Smooth muscle cell (in vitro differentiated cells): ENCODE data around the gene PRKCH. TPM values are rescaled to one million over a fixed set of nuclear protein-coding genes. Genes with fewer than 3 reads are reported as not detected.

Experiments
- DNase-seq: peaks from one replicate; lab custom pipeline; 2025; ENCODE audit not compliant: unreplicated experiment; lab: John Stamatoyannopoulos, UW
- H2AFZ ChIP-seq: fragments of 200-600 bp; sonication (generic); 2 replicates; pipeline ENCODE4 v1.6.0; 2016; ENCODE audit warnings: antibody characterized with exemption, low read depth, mild to moderate bottlenecking
- H3F3A ChIP-seq: fragments of 200-600 bp; sonication (generic); 2 replicates; pipeline ENCODE4 v1.6.0; 2017; ENCODE audit warnings: antibody characterized with exemption, low read depth
- H3K27ac ChIP-seq: fragments of 200-600 bp; sonication (generic); 2 replicates; pipeline ENCODE4 v1.5.1; 2016; ENCODE audit warnings: low read depth, mild to moderate bottlenecking
- H3K27me3 ChIP-seq: fragments of 200-600 bp; sonication (generic); 2 replicates; pipeline ENCODE4 v1.6.1; 2016; ENCODE audit warnings: low read depth, mild to moderate bottlenecking
- H3K36me3 ChIP-seq: fragments of 200-600 bp; sonication (generic); 2 replicates; pipeline ENCODE4 v1.5.1; 2016; ENCODE audit warnings: low read depth
- H3K4me1 ChIP-seq: fragments of 200-600 bp; sonication (generic); 2 replicates; pipeline ENCODE4 v1.5.1; 2016; ENCODE audit warnings: low read depth
- H3K4me2 ChIP-seq: fragments of 200-600 bp; sonication (generic); 2 replicates; pipeline ENCODE4 v1.6.0; 2016; ENCODE audit warnings: mild to moderate bottlenecking
- H3K4me3 ChIP-seq: fragments of 200-600 bp; sonication (generic); 2 replicates; pipeline ENCODE4 v1.5.1; 2016; ENCODE audit warnings: mild to moderate bottlenecking
- H3K79me2 ChIP-seq: fragments of 200-600 bp; sonication (generic); 2 replicates; pipeline ENCODE4 v1.6.0; 2016; ENCODE audit warnings: low read depth, mild to moderate bottlenecking
- H3K9ac ChIP-seq: fragments of 200-600 bp; sonication (generic); 2 replicates; pipeline ENCODE4 v1.6.0; 2016; ENCODE audit warnings: low read depth
- H3K9me3 ChIP-seq: fragments of 200-600 bp; sonication (generic); replicated peaks from 2 replicates; pipeline ENCODE4 v1.5.1; 2016; ENCODE audit warnings: low read depth
- H4K20me1 ChIP-seq: fragments of 200-600 bp; sonication (generic); 2 replicates; pipeline ENCODE4 v1.6.0; 2016; ENCODE audit warnings: low read depth
- WGBS: methylation state at CpG from one replicate; pipeline ENCODE4 v1.1.7; 2016; ENCODE audit warnings: low lambda C conversion rate; 5-methylcytosine and 5-hydroxymethylcytosine counted together
- polyA plus RNA-seq: library from polyadenylated mRNA; unstranded; fragments of >200 nt; fragmentation: Nextera tagmentation; extraction: Ambion mirVana; gene quantifications from 2 replicates; pipeline ENCODE4 v1.2.1, GENCODE V29; 2016
- total RNA-seq: library from RNA; depleted of rRNA; stranded (reverse); fragments of >200 nt; gene quantifications from 2 replicates; pipeline ENCODE4 v1.2.3, GENCODE V29; 2014
- TF ChIP-seq, protein P1 (sequence below): fragments of 200-600 bp; sonication (generic); IDR thresholded peaks from 2 replicates; pipeline ENCODE4 v1.5.1; 2017; ENCODE audit warnings: borderline replicate concordance, mild to moderate bottlenecking, antibody characterized with exemption; ENCODE audit not compliant: insufficient read depth, poor library complexity, severe bottlenecking

Gene PRKCH
- total and polyA plus RNA-seq, 2 experiments from 2014 or later = 1.5 to 7.6 TPM

DNA sequence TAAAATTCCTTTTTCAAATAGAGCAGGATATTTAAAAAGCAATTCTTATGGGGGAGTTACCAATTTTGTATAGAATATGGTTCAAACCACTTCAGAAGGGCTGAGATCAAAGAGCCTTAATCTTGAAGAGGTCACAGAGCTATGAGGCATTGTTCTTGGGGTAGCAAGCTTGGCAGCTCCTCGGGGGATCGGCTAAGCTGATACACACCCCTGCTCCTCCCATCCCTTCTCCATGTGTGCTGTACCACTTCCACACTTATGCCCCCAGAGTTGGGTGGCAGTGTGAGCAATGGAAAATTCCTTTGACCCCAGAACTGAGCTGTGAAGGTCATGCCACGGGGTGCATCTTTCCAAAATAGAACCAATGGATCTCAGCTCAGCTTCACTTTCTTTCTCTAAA is 25.2 kb upstream of the PRKCH start:
- H3F3A ChIP-seq = no peaks in the 10 kb centered on the region
- no peak overlapping the region for H3K27ac ChIP-seq
- no peaks in the 10 kb centered on the region for H3K27me3 ChIP-seq
- no peak overlapping the region for H3K9ac ChIP-seq
- no peak for DNase-seq
- 76% methylated on average over 3 of the region's 3 CpGs for WGBS
- H3K4me2 ChIP-seq = no peak overlapping the region
- H4K20me1 ChIP-seq = no peaks in the 10 kb centered on the region
- H3K4me1 ChIP-seq = no peaks in the 10 kb centered on the region
- TF ChIP-seq, protein P1, sequence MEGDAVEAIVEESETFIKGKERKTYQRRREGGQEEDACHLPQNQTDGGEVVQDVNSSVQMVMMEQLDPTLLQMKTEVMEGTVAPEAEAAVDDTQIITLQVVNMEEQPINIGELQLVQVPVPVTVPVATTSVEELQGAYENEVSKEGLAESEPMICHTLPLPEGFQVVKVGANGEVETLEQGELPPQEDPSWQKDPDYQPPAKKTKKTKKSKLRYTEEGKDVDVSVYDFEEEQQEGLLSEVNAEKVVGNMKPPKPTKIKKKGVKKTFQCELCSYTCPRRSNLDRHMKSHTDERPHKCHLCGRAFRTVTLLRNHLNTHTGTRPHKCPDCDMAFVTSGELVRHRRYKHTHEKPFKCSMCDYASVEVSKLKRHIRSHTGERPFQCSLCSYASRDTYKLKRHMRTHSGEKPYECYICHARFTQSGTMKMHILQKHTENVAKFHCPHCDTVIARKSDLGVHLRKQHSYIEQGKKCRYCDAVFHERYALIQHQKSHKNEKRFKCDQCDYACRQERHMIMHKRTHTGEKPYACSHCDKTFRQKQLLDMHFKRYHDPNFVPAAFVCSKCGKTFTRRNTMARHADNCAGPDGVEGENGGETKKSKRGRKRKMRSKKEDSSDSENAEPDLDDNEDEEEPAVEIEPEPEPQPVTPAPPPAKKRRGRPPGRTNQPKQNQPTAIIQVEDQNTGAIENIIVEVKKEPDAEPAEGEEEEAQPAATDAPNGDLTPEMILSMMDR = no peak
- no peak overlapping the region for H2AFZ ChIP-seq
- H3K4me3 ChIP-seq = no peak overlapping the region
- H3K79me2 ChIP-seq = no peaks in the 10 kb centered on the region
- no peaks in the 10 kb centered on the region for H3K9me3 ChIP-seq
- H3K36me3 ChIP-seq = no peaks in the 10 kb centered on the region

DNA sequence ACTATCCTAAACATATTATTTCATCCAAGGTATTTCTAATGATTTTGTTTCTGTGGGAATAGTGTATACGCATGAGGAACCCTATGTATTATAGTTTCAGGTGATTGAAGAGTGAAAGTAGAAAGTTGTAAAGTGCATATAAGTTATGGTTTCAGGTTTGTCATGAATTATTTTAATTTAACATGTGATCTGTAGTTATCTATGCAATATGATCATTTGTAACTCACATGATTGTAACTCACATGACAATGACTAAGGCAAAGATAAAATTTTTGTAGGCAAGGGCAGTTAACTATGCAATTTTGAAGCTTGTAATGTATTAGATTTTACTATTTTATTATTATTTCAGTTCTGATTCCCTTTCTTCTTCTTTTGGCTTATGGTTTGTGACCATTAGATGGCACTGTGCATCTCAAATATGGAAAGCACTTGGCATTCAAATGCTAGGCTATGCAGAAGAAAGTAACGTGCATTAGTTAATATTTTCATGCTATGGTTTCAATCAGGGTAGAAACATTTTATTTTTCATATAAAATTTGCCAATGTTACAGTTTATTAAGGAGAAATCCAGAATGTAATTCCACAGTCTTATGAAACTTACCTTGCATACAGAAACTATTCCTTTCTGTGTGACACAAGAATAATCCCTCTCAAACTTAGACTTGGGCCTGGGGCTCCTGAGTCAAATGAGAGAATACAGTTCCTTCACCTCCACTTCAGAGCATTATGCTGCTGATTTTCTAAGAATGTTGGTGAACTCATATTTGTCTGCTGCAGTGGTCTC is 24.5 kb upstream of the PRKCH start:
- no peak overlapping the region for H3K27ac ChIP-seq
- H3K9ac ChIP-seq = no peak overlapping the region
- H3K4me2 ChIP-seq = no peak overlapping the region
- no peak overlapping the region for H2AFZ ChIP-seq
- H3K27me3 ChIP-seq = no peaks in the 10 kb centered on the region
- TF ChIP-seq, protein P1 = peak; percentile 62
- no peak for DNase-seq
- no peak overlapping the region for H3K4me3 ChIP-seq
- no peaks in the 10 kb centered on the region for H3K9me3 ChIP-seq
- WGBS = 48% methylated on average over 2 of the region's 2 CpGs
- no peaks in the 10 kb centered on the region for H4K20me1 ChIP-seq
- H3F3A ChIP-seq = no peaks in the 10 kb centered on the region
- H3K79me2 ChIP-seq = no peaks in the 10 kb centered on the region
- H3K36me3 ChIP-seq = no peaks in the 10 kb centered on the region
- H3K4me1 ChIP-seq = no peaks in the 10 kb centered on the region

DNA sequence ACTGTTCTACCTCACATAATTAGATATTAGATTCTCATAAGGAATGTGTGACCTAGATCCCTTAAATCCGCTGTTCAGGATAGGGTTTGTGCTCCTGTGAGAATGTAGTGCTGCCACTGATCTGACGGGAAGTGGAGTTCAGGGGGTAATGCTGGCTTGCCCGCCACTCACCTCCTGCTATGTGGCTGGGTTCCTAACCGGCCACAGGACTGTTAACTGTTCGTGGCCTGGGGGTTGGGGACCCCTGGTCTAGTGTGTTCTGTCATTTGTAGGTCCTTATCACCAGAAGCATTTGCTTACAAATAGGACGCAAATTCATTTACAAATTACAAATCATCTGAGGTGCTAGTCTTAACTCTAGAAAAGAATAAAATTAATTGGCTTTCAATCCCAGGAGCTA is 23.8 kb upstream of the PRKCH start:
- DNase-seq = no peak
- no peaks in the 10 kb centered on the region for H3K9me3 ChIP-seq
- no peaks in the 10 kb centered on the region for H4K20me1 ChIP-seq
- no peaks in the 10 kb centered on the region for H3F3A ChIP-seq
- no peaks in the 10 kb centered on the region for H3K4me1 ChIP-seq
- H3K36me3 ChIP-seq = no peaks in the 10 kb centered on the region
- H3K27ac ChIP-seq = no peak overlapping the region
- no peak overlapping the region for H2AFZ ChIP-seq
- TF ChIP-seq, protein P1 = no peak
- no peaks in the 10 kb centered on the region for H3K27me3 ChIP-seq
- WGBS = 77% methylated on average over 6 of the region's 6 CpGs
- no peak overlapping the region for H3K9ac ChIP-seq
- no peaks in the 10 kb centered on the region for H3K79me2 ChIP-seq
- no peak overlapping the region for H3K4me3 ChIP-seq
- no peak overlapping the region for H3K4me2 ChIP-seq

DNA sequence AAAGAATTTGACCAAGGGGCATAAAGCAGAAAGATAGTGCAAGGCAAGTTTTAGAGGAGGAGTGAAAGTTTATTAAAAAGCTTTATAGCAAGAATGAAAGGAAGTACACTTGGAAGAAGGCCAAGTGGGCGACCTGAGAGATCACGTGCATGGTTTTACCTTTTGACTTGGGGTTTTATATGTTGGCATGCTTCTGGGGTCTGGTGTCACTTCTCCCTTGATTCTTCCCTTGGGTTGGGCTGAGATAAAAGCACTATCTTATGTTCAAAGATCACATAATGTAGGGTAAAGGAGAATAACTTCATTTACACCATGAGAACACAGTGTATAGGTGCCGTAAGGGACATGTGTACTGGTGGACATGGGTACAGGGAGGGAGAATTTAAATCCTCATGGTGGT is 22.6 kb upstream of the PRKCH start:
- Histone ChIP-seq H3K9me3 (no peaks in the 10 kb centered on the region), H4K20me1 (no peaks in the 10 kb centered on the region), H3K4me2 (no peak overlapping the region), H3K36me3 (no peaks in the 10 kb centered on the region), H3K27me3 (no peaks in the 10 kb centered on the region), H3K4me3 (no peak overlapping the region), H3K27ac (no peak overlapping the region), H3K9ac (no peak overlapping the region), H3K79me2 (no peaks in the 10 kb centered on the region), H3F3A (no peaks in the 10 kb centered on the region), H2AFZ (no peak overlapping the region), H3K4me1 (no peaks in the 10 kb centered on the region)
- TF ChIP-seq, protein P1 = no peak
- no peak for DNase-seq
- WGBS = 95% methylated on average over 3 of the region's 3 CpGs
